NCI-H526 (cell line): ENCODE measurements around the gene HOXD8.

Source experiments
- DNase-seq, 2 experiments: peaks; one replicate each; lab custom pipeline; 2025; lab: John Stamatoyannopoulos, UW

HOXD8 gene

DNA sequence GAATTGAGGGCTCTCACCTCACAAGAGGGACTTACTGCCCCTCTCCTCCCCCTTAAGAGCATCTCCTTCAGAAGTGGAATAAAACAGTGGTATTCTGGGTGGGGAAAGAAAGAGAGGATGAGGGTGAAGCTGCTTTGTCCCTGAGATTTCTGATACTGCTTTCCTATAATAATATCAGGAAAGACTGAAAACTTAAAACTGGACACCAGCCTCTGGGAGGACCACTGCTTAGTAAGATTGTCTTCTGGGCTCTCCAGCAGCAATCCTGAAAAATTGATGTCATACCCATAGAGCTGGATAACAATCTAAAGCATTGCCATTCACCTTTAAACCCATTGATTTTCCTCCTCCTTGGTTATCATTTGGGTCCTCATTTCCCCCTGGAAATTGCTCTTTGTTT, 17.1 kb downstream of the HOXD8 start:
- no peak for DNase-seq

DNA sequence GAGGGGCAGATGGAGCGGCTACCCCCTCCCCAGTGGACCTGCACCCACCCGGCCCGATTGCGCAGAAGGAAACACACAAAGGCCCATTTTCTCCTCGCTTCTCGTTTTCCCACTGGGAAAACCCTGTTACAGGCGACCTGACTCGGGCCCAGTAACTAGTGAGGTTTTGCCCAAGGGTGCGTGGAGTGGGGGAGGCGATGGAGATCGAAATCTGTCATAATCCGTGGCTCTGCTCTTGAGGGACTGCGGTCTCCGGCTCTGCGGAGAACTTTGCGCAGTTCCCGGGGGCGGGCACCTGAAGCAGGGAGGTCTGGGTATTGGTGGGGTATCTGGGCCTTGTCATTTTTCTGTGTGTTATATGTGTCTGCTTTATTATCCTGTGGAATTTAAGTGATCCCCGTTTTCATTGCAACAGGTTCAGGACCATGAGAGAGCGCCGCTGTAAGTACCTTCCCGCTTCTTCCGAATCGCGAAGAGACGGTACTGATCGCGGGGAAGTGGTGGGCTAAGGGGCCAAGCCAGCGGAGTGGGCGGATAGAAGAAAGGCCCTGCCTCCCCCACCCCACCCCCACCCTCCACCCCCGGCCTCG, 17.8 kb downstream of the HOXD8 start:
- no peak for DNase-seq

GRCh38 chr2:176147800-176148496, 18.4 kb downstream of the HOXD8 start:
- DNase-seq, result no peak

GRCh38 chr2:176148751-176149421, 19.4 kb downstream of the HOXD8 start:
- DNase-seq, result no peak

DNA sequence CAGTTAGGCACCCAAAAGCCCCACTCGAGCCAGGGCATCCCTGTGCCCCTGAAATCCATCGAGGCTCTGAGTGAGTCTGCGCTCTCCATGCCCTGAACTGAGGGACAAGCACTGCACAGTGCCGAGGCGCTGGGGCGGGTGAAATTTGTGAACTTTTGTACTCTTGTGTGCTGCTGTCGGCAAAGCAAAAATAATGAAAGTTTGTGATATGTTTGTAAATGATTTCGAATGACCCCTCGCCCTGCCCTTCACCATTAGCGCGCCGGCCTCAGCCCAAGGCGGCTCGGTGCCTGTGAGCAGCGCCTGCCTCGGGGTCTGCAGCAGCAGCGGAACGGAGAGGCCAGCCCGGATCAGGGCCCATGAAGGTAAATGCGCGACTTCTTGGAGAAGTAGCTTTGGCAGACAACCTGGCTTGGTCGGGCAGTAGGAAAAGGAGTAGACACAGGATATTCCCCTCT, 20.0 kb downstream of the HOXD8 start:
- no peak for DNase-seq

- DNase-seq, result no peak
These were observed 20.6 kb downstream of the HOXD8 start for GRCh38 chr2:176149939-176150583.

- no peak for DNase-seq
These were observed 21.3 kb downstream of the HOXD8 start for GRCh38 chr2:176150584-176151441.

GRCh38 chr2:176151442-176152287, 22.2 kb downstream of the HOXD8 start, which contains the start of gene HOXD4:
TSS of gene HOXD4 (plus strand) at chr2:176151550. CDS start at chr2:176151634, 84 bp downstream.
- no peak for DNase-seq

DNA sequence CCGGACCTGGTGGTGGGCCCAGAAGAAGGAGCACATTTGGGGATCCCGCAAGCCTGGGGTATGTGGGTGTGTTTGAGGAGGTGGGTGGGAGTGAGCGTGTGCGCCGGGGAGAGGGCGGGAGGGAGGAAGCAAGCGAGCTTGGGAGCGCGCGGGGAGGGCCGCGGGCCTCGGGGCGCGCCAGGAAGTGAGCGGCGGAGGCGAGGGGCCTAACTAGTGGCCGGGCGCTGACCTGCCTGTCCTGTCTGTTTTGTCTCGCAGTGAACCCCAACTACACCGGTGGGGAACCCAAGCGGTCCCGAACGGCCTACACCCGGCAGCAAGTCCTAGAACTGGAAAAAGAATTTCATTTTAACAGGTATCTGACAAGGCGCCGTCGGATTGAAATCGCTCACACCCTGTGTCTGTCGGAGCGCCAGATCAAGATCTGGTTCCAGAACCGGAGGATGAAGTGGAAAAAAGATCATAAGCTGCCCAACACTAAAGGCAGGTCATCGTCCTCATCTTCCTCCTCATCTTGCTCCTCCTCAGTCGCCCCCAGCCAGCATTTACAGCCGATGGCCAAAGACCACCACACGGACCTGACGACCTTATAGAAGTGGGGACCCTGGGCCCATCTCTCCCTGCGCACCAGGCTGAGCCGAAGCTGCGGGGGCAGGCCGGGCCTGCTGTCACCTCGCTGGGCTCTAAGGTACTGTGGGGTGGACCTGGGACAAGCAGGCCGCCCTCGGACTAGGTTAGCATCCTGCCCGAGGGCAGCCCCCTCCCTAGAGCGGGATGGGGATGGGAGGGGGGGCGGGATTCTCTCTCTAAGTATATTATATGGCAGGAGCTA, 23.1 kb downstream of the HOXD8 start:
- no peak for DNase-seq

DNA sequence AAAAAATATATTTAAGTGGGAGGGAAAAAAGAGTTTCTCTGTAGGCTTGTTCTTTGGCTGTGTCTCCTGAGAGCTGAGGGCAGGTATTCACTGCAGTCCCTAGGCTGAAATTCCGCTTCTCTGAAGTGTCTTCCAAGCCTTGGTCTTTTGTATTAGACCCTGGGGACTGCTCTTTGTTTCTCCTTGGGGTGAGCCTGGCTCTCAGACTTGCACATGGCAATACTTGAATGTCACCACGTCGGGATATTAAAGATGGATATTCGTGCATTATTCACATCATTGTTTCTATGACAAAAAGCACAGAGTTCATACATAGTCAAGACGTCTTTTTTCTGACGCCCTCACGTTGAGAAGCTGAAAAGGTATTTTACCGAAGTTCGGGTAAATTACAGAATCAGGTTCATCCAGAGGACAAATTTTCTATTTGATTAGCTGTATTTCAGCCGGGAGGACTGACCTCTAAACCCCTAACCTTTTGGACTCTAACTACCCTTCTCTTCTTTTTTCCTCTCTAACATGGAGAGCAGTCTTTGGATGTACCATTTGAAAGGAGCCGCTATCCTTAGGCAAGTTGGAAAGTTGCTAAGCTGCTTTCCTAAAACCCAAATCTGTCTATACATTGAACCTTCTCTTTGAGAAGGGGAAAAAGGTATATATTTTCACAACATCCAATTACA, 25.2 kb downstream of the HOXD8 start:
- no peak for DNase-seq

GRCh38 chr2:176155356-176156044, 26.0 kb downstream of the HOXD8 start:
- DNase-seq, result no peak

DNA sequence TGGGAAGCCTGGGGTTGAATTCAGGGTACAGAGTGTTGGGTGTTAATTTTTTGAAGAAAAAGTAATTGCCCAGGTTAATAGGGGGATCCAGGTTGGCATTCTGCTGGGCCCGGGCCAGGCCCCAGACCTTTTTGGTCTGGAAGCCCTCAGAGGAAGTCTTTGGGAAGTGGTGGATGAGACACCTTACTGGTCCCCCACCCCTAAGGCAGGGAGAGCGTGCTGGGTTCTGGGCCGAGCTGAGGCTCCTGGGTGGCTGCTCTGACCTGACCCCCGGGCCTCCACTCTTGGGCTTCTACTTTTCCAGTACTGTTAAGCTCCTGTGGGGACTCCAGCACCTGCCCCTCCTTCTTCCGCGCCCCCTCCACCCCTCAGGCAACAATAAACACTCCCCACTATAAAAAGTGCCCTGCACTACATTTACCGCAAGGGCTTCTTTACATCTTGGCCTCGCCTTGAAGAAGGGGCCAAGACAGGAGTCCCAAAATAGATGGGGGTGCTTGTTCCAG, 26.8 kb downstream of the HOXD8 start:
- DNase-seq, result no peak

DNA sequence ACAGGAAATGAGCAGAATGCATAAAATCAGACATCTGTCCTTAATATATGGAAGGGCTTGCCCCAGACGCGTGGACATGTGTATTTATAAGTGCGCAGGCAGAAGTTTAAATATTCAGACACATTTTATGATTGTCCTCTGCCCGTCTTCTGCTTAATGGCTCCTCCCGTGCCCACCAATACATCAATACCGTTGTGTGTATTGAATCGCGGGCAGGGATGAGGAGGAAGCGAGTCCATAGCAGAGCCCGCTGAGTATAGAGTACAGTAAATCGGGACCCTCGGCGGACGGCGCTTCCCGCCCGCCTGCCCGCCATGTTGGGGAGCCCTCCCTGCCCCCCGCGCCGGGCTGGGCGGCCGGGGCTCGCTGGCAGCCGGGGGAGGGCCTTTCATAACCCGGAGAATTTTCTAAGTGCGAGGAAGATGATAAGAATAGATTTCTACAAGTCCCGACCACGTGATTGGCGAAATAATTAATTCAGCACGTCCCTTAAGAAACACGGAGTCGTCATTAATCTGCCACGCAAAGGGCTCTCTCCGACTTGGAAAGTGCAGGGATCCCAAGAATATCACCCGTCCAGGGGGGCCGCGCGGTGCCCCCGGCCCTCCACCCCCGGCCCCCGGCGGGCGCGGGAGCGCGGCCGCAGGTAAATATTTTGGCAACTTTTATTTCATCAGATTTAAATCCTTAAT, 27.4 kb downstream of the HOXD8 start, which contains the start of gene HOXD3:
TSS of gene HOXD3 (plus strand) at position 501 of the 692 bp plus-strand sequence. CDS start 11,808 bp downstream, outside the sequence.
- peak; percentile 35 to 55 for DNase-seq

GRCh38 chr2:176157499-176158185, 28.1 kb downstream of the HOXD8 start:
- peak; percentile 75 to 92 for DNase-seq

DNA sequence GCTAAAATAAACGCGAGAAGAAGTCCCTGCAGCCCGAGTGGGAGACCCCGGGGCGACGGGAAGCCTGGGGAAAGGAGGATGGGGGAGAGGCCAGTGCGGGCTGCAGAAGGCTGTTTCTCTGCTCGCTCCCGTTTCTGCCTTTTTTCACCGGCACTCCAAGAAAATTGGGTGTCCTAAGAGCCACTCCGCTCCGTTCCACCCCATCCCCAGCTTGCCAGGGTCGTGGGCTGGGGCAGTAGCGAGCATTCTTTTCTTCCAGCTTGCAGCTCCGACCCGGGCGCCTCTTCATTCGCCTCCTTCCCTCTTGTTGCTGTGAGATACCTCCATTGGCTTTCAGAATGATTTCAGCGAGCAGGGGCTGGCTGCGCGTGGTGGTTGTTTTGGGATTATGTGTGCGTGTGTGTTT, 28.7 kb downstream of the HOXD8 start:
- peak; percentile 75 to 79 for DNase-seq

DNA sequence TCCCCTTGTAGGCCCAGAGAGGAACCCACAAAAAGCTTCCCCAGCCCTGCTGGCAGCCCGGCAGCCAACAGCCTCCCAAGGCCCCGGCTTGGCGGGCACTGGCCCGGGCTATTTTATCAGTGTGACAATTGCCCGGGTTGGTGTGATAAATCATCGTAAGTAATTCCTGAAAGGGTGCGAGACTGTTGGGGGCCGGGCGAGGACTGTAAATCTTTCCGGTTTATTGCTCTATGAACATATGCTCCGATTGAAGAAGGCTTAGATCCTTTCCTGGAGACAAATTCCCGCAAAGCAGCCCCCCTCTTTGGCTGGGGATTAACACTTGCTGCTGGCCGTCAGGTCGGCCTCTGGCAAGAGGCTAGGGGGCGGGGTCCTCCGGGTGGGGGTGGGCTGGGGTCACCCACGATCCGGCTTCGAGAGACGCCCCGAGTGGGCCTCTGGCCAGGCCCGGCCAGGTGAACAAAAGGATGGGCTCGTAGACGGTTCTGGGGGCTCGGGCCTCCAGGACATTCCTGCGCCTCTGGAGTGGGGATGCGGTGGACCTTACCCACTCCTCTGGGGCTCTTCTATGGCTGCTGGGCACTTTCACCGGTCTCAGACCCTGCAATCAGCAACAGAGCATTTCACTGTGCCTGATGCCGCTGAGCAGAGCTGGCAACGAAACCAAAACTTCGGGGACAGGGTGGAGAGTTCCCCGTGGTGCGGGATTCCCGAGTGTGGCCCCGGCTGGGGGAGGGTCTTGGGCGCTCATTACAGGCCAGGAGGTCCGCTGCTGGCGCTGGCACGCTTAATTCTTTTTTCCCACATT, 29.6 kb downstream of the HOXD8 start:
- DNase-seq, result peak; percentile 31 to 69
